Measurements from ENCODE around the gene CROCC2.

Gene CROCC2

DNA sequence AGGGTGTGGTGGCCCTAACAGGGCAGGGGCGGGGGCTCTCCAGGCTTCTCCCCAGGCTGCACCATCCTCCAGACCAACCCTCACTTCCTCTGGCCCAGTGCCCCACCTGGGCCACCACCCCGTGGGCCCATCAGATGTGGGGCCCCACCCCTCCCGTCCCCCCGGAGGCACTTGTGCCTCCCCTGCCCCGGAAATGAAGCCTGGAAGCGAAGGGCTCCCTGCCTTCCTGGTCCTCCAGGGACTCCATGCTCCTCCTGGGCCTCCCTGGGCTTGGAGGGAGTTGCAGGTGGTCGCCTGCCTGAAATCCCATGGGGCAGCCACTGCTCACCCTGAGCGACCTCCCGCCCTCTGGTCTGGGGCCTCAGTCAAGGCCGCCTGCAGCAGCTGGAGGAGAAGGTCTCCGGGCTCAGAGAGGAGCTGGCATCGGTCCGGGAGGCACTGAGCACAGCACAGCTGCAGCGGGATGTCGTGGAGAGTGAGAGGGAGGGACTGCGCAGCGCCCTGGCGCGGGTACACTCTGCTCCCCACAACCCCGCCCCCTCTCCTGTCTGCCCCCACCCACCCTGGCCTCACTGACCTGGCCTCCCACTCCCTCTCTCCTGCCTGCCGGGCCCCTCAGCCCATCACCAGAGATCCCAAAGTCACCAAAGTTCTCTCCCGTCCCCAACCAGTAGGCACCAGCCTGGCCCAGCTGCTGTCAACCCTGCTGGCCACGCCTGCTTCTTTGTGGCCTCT, 28.0 kb downstream of the CROCC2 start:
- DNase-seq (ENCODE audit: low read depth): no peak

DNA sequence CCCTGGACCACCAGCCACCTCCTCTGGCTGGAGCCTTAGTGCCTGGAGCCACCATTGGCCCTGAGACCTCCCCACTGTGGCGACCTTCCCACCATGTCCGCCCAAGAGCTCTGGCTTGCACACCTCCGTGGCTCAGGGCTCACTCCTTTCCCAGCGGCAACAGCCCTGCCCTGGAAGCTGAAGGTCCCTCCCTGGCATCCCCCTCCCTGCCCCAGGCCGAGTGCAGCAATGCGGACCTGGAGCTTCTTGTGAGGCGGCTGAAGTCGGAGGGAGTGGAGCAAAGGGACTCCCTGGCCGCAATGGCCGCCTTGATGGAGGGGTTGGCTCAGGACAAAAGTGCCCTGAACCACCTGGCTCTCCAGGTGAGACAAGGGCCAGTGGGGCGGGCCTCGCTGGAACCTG, 28.6 kb downstream of the CROCC2 start:
- DNase-seq (ENCODE audit: low read depth): no peak

DNA sequence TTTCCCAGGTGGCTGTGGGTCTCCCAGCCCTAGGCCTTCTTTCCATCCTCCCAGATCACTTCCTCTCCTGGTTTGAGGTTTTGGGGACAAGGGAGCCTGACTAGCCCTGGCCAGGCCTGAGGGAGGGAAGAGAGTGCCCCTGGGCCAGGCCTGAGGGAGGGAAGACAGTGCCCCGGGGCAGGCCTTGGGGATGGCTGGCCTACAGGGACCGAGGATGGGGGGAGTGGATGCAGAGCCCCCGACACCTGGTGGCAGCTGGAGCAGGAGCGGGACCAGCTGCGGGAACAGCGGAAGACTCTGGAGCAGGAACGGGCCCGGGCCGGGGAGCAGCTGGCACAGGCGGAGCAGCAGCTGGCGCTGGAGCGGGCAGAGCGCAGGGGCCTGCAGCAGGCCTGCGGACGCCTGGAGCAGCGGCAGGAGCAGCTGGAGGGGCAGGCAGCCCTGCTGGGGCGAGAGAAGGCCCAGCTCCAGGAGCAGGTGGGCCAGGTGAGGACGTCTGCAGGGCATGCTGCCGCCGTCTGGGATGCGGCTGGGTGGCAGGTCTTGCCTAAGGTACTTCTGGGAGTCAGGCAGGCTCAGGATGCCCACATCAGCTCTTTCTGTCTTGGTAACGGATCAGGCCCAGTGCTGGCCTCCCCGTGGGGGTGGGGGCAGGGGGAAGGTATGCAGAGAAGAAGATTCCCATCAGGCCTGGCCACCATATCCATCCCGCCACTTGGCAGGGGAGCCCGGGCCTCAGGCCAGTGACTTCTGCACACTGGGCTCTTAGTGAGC, 29.2 kb downstream of the CROCC2 start:
- no peak for DNase-seq (ENCODE audit: low read depth)

DNA sequence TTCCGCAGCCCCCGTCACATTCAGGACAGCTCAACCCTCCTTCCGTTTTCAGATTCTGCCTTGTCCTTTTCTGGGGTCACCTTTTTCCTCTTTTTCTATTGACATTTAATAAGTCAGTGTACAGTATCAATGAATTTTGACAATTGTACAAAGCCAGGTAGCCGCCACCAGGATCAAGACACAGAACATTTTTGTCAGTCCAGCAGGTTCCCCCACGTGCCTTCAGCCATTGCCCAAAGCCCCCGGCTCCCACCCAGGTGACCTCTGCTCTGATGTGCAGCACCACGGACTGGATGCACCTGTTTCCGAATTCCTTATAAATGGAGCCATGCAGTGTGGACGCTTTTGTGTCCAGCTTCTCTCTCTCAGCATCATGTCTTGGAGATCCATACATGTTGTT, 30.0 kb downstream of the CROCC2 start:
- DNase-seq (ENCODE audit: low read depth): no peak

DNA sequence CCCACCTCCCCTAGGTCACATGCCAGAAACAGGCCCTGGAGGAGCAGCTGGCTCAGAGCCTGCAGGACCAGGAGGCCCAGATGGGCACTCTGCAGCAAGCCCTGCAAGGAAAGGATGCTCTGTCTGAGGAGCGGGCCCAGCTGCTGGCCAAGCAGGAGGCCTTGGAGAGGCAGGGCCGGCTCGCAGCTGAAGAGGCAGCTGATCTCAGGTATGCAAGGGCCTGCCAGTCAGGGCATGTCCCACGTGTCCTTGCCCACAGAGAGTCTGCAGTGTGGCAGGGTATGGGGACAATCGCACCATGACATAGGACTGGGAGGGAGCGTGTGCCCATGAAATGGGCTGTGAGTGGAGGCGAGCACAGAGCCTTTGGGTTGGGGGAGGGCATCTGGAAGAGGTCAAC, 39.9 kb downstream of the CROCC2 start:
- DNase-seq (ENCODE audit: low read depth): no peak

DNA sequence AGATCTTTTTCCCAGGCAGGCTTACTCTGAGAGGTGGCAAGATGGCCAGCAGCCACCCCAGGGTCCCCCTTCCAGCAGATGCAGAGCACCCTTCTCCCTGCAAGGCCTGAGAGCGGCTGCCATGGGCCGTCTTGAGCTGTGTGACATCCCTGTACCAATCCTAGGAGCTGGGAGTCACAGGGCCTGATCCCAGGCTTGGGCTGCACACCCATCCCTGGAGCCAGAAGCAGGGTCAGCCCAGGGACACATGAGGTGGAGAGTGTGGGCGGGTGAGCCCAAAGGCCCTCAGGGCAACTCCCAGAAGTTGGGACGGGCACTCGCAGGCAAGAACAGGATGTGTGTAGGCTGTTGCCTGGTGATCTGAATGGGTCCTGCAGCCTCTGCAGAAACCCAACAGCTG, 40.5 kb downstream of the CROCC2 start:
- DNase-seq (ENCODE audit: low read depth): no peak

DNA sequence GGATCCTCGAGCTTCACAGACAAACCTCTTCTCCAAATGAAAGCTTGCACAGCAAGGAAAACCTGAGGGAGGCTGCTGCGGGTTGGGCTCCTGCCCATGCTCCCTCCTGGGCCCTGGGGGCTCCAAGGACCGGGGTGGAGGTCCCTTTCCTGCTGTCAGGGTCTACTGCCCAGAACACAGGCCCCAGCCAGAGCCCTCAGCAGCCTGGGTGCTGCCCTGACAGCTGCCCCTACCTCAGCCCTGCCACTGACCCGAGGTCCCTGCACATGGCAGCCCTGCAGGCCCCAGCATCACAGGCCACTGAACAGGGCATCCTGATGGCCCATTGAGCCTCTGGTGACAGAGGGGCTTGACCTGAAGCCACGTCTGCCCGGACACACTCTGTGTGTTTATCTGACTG, 41.0 kb downstream of the CROCC2 start:
- DNase-seq (ENCODE audit: low read depth): no peak

DNA sequence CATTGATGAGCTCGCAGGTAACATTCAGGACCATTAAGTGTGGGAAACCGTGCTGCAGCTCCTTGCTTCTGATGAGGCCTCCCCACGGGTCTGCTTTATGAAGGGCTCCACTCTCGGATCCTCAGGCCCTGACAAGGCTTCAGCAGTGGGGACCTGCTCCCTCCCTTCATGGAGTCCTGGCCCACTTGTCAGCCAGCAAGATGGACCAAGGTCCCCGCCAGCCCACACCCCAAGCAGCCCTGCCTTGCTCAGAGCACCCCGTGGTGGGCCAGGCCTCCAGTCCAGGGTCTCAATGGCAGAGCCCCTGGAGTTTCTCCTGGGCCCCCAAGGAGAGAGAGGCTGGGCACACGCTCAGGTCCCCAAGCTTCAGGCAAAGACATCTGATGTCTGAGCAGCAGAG, 41.5 kb downstream of the CROCC2 start:
- DNase-seq (ENCODE audit: low read depth): no peak

DNA sequence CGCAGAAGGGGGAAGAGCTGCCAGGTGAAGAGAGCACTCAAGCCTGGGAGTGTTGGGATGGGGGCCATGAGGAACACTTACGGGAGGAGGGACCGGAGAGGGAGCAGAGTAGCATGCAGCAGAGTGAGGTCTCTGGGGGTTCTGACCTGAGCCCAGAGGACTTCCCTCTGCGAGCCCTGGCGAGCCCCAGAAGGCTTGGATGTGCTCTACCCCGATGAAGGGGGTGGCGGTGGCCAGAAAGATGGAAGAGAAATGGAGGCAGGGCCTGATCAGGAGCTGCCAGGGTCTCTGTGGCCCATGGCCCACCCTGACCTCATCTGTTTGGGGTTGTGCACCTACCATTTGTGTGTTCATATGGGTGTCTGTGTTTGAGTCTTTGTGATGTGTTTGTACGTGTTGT, 42.0 kb downstream of the CROCC2 start:
- no peak for DNase-seq (ENCODE audit: low read depth)

DNA sequence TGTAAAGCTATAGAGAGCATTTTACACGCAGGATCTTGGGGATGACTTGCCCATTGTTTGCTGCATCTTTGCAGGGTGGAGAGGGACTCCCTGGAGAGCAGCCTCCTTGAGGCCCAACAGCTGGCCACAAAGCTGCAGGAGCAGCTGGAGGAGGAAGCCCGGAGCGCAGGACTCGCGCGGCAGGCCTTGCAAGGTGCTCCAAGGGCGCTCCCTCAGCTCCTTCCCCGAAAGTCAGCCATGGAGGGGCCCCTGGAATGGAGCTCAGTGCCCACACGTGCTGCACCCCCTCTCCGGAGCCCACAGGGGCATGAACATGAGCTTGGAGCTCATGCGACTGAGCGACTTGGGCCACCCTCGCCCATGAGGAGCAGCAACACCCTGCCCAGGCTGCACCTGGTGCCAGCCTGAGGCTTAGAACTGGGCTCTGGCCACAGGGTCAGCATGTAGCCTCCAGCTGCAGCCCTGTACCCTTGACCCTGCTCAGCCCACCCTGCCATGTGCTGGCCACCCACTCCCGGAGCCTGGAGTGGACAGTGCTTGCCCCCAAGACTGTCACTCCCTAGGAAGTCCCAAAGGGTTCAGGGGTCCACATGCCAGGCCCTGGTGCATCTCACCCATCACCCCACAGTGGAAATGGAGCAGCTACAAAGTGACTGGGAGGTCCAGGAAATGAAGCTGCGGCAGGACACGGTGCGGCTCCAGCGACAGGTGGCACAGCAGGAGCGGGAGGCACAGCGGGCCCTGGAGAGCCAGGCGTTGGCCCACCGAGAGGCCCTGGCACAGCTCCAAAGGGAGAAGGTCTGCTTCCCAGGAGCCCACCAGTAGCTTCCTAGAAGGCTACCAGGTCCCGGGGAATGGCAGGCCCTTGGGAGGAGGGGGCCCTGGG, 43.0 kb downstream of the CROCC2 start:
- DNase-seq (ENCODE audit: low read depth): no peak

DNA sequence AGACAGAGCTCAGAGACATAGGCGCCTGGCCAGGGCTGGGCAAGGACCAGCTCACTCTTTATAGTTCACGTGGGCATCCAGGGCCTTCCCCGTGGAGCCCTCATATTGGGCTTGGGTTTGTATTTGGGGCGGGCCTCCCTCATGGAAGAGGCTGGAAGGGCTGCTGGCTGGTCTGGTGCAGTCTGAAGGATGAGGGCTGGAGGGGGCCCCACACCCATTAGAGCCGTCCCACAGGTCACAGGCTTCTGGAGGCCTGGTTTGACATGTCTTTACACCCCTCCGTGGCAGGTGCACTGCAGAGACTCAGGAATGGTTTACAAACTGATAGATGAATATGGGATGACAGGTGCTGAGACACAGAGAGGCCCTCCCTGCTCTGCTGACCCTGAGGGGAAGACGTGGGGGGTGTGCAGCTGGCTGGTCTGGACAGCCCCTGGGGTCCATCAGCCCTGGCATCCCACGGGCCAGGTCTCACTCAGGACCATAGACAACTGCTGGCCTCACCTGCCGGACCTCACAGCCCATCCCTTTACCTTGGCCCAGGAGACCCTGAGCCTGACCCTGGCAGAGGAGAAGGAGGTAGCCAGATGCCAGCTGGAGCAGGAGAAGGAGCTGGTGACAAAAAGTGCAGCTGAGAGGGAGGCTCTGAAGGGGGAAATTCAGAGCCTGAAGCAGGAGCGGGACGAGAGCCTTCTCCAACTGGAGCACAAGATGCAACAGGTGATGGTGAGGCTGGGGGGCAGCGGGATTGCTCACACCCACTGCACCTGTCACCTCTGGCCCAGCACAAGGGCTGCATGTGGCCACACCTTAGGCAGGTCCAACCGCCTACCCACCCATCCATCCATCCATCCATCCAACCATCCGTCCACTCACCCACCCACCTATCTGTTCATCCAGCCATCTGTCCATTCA, 43.9 kb downstream of the CROCC2 start:
- no peak for DNase-seq (ENCODE audit: low read depth)

DNA sequence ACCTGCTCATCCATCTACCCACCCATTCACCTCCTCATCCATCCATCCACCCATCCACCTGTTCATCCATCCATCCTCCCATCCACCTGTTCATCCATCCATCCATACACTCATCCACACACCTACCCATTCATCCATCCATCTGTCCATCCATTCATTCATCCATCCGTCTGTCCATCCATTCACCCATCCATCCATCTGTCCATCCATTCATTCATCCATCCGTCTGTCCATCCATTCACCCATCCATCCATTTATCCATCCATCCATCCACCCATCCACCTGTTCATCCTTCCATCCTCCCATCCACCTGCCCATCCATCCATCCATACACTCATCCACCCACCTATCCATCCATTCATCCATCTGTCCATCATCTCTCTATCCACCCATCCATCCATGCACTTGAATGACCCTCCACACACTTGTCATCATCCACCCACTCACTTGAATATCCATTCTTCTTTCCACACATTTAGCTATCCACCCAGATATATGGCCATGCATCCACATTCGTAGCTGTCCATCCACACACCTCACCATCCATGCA, 45.0 kb downstream of the CROCC2 start:
- DNase-seq (ENCODE audit: low read depth): no peak

DNA sequence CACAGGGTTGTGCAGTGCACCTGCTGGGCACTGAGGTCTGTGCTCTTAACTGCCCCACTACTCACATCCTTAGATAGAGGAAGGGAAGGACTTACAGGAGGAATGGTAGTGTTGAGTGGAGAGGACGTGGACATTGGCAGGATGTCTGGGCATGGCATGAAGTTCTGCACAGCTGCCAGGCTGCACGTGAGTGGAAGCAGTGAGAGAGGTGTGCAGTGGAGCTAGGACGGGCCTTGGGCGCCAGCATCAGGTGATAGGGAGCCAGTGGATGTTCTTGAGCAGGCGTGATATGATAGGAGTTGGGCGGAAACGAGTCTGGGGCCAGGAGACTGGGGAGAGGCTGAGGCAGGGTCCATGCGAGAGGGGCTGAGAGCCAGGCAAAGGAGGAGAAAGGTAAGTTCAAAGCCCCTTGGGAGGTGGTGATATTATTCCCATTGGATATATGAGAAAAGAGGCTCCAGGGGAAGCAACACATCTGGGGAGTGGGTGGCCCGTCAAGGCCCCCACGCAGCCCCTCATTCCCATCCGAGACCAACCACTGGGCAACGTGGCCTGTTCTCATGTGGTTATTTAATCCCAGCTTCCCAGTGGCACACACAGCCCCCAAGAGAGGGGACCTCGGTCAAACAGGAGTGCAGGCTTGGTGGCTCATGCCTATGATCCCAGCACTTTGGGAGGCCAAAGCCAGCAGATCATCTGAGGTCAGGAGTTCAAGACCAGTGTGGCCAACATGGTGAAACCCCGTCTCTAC, 46.5 kb downstream of the CROCC2 start:
- DNase-seq (ENCODE audit: low read depth): no peak

DNA sequence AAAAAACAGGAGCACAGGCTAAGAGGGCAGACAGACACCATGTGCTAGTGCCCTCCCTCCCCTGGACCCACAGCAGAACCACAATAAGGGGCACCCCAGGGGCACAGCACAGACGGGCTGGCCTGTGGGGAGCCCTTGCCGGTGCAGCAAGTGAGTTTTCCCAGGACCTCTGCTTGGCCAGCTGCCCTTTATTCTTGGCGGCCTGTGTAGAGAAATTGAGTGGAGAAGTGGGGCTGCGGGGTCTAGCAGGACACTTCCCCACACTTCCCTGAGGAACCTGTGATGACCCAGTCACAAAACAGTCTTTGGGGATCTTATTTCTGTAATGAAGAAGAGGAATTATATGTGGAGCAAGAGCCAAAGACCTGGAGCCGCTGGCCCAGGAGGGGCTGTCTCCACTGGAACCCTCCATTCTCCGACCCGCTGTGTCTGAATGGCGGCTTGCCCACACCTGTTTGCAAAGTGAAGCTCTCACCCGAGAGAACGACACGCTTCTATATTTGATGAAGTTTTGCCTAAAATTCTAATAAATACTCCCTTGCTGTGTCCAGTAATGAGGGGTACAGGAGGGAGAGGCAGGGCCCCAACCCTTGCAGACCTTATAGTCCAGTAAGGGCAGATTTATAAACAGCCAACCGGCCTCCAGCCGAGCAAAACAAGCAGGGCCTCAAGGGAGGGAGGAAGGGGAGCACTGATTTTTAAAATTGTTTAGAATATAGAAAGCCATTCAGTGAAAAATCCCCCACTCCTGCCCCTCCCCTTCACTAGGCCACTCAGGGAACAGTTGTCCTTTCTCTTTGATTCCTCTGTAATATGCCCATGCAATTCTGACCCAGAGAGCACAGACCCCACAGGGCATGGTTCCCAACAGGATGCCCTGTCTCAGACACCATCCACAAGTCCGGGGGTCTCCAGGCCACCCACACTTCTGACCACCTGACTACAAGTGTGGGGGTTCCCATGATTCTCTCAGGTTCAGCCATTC, 47.6 kb downstream of the CROCC2 start:
- no peak for DNase-seq (ENCODE audit: low read depth)

DNA sequence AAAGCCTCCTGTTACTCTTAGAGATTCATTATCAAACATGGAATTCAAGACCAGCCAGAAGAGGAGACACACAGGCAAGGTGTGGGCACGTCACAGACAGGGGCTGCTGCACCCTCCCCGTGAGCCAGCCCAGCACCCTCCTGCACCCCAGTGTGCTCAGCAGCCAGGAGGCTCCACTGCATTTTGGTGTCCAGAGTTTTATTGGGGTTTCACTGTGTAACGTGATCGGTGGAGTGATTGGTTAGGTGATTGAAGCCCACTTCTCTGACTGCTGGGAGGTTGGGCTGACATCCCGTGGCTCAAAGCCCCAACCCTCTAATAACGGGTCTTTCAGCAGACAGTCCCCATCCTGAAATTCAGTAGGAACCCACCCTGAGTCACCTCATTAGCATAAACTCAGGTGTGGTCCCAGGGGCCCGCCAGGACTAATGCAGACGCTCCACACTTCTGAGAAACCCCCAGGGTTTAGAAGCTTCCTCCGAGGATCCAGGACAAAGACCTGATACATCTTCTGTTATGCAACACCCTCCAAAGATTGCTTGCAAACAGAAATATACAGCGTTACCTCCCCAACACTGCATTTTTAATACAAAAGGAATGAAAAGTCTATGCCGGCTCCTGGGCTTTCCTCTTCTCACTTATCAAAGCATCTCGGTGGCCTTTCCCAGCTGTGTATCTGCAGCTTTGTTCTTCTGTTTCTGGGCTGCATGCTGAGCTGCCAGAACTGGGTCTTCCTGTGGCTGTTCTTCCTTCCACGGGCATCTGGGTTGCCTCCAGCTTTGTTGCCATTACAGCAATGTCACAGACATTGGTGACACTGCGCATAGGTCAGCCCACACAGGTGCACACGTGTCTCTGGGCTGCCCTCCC, 48.5 kb downstream of the CROCC2 start:
- no peak for DNase-seq (ENCODE audit: low read depth)

DNA sequence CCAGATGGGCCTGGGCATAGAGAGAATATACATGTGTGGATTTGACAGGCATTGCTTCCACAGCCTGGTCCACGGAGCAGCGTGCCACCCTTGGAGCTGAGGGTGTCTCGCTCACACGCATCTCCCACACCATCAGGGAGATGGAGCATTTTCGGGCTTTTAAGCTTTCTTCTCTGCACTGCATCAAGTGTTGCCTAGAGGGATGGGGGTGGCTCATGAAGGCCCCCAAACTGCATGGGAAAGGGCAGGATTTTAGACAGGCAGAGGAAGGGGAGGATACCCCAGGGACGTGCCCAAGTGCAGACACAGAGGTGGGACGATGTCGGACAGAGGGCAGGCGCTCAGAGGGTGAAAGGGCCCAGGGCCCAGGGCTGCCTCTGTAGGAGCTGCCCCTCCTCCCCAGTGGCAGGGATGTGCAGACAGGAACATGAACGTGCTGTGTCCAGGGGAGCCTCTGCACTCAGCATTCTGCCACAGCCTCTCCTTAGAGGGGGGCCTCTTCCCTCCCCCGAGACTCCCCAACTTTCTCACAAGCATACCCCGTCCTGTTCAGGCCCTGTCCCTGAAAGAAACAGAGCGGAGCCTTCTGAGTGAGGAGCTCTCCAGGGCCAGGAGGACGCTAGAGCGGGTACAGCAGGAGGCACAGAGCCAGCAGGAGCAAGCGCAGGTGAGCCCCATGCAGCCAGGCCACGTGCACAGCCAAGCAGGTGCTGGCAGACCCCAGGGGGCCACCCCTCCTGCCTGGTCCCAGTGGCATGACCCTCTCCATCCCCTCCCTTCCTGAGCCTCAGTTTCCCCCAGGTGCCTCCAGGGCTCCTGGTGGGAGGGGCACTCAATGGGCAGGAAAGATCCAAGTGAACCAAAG, 49.4 kb downstream of the CROCC2 start:
- no peak for DNase-seq (ENCODE audit: low read depth)

DNA sequence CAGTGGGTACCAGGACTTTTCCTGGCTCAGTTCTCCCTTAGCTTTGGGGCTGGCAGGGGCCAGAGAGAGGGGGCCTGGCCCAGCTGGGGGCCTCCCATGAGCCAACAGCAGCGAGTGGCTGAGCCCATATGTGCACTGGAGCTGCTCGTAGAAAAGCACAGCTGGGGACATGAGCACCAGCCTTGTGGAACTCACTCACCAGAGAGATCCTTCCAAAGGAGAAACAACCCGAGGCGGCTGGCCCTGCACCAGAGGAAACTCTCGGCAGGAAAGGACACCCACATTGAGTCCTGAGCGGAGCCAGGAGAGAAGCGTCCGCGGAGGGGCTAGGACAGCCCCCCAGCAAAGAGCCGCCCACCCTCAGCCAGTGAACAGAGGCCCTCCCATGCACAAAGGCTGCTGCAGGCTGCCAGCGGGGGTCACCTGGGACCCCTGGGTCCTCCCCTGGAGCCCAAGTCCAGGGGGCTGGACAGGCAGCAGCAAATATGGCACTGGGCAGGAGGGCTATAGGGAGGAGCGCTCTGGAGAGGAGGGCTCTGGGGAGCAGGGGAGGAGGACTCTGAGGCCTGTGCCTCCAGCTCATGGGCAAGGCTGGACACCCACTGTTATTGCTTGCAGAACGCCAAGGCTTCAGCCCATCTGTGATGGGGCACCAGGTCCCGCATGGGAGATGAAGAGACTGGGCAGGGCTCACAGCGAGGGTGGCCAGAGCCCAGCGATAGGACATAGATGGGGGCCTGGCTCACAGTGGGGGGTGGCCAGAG, 50.2 kb downstream of the CROCC2 start:
- no peak for DNase-seq (ENCODE audit: low read depth)
